Cerebellar nuclear complex (tissue), 1 donor: Measurements from ENCODE around the gene ADCY3.

Source experiments
- DNase-seq, 2 experiments: peaks; one replicate each; lab custom pipeline; 2025; lab: John Stamatoyannopoulos, UW

ADCY3 gene

GRCh38 chr2:24903161-24904103 lies 16.6 kb downstream of the ADCY3 start:
- no peak for DNase-seq

- no peak for DNase-seq
These were observed 20.6 kb downstream of the ADCY3 start for GRCh38 chr2:24899361-24899910.

- no peak for DNase-seq
These were observed 21.6 kb downstream of the ADCY3 start for GRCh38 chr2:24898122-24899109.

- DNase-seq, result no peak
These were observed 25.3 kb downstream of the ADCY3 start for GRCh38 chr2:24894750-24895149.

- DNase-seq, result no peak
These were observed 26.1 kb downstream of the ADCY3 start for GRCh38 chr2:24893934-24894333.

GRCh38 chr2:24892928-24893327 lies 27.1 kb downstream of the ADCY3 start:
- no peak for DNase-seq

- DNase-seq, result no peak
These were observed 28.8 kb downstream of the ADCY3 start for GRCh38 chr2:24891201-24891600.

GRCh38 chr2:24889221-24889620 lies 30.8 kb downstream of the ADCY3 start:
- DNase-seq, result no peak

GRCh38 chr2:24888177-24888576 lies 31.9 kb downstream of the ADCY3 start:
- DNase-seq, result no peak

GRCh38 chr2:24887307-24887874 lies 32.6 kb downstream of the ADCY3 start:
- DNase-seq, result no peak

- DNase-seq, result no peak
These were observed 33.2 kb downstream of the ADCY3 start for GRCh38 chr2:24886691-24887304.

- DNase-seq, result no peak
These were observed 33.9 kb downstream of the ADCY3 start for GRCh38 chr2:24886126-24886501.

- no peak for DNase-seq
These were observed 34.6 kb downstream of the ADCY3 start for GRCh38 chr2:24885221-24886125.

- DNase-seq, result no peak
These were observed 36.1 kb downstream of the ADCY3 start for GRCh38 chr2:24883946-24884345.

GRCh38 chr2:24881623-24882022 lies 38.4 kb downstream of the ADCY3 start:
- no peak for DNase-seq

- DNase-seq, result no peak
These were observed 38.9 kb downstream of the ADCY3 start for GRCh38 chr2:24881158-24881557.

GRCh38 chr2:24878341-24878740 lies 41.7 kb downstream of the ADCY3 start:
- DNase-seq, result no peak

GRCh38 chr2:24877646-24878045 lies 42.4 kb downstream of the ADCY3 start:
- no peak for DNase-seq

GRCh38 chr2:24877067-24877466 lies 43.0 kb downstream of the ADCY3 start:
- DNase-seq, result no peak

- DNase-seq, result no peak
These were observed 44.1 kb downstream of the ADCY3 start for GRCh38 chr2:24875901-24876300.
